GM12878 (cell line): Measurements from ENCODE around the gene LOXL4. TPM values are rescaled to one million over a fixed set of nuclear protein-coding genes. Genes with fewer than 3 reads are reported as not detected.

Experiments
- ATAC-seq: fragments of 200-7000 bp; cut with Tn5 transposase; 3 replicates; pipeline ENCODE4 v1.9.1; 2020; ENCODE audit warnings: mild to moderate bottlenecking, moderate library complexity
- Bru-seq: library from RNA; stranded (reverse); fragments of 400-500 nt; gene quantifications from one replicate; lab custom pipeline; 2021; lab: Mats Ljungman, UMichigan
- BruChase-seq, 2 experiments: library from RNA; stranded (reverse); fragments of 400-500 nt; gene quantifications; one replicate each; lab custom pipeline; 2021; lab: Mats Ljungman, UMichigan
- BruUV-seq: library from RNA; stranded (reverse); fragments of 400-500 nt; replicated peaks from 2 replicates; lab custom pipeline; 2021; lab: Mats Ljungman, UMichigan
- CTCF ChIA-PET: fragments of 300-600 bp; sonication (Branson Sonifier 250); formaldehyde crosslinking; extraction: SDS; loops from one replicate; lab custom pipeline; 2021; ENCODE audit warnings: inconsistent platforms; lab: Yijun Ruan, JAX
- POLR2A ChIA-PET: fragments of 350-600 bp; formaldehyde crosslinking; extraction: SDS; loops from one replicate; lab custom pipeline; 2021; ENCODE audit warnings: inconsistent platforms; lab: Charles Lee
- RAD21 ChIA-PET: fragments of 300-600 bp; sonication (Branson Sonifier 250); formaldehyde crosslinking; loops from one replicate; lab custom pipeline; 2023; ENCODE audit warnings: antibody characterized with exemption; ENCODE audit not compliant: unreplicated experiment; lab: Charles Lee
- SMC1A ChIA-PET: fragments of 300-600 bp; sonication (Branson Sonifier 250); formaldehyde crosslinking; loops from one replicate; lab custom pipeline; 2023; ENCODE audit not compliant: unreplicated experiment, uncharacterized antibody; lab: Charles Lee
- DNase-seq: peaks from one replicate; pipeline ENCODE4 v3.0.0-alpha.2; 2011; ENCODE audit warnings: low read depth, low spot score
- FAIRE-seq: peaks from 3 replicates; lab custom pipeline; 2011; peaks lifted over from hg19 to GRCh38; lab: Jason Lieb, UNC
- H2AFZ ChIP-seq: 2 replicates; pipeline ENCODE4 v1.6.0; 2011; ENCODE audit warnings: low read depth, low read length, control low read depth; ENCODE audit not compliant: control insufficient read depth
- H3K27ac ChIP-seq: 2 replicates; pipeline ENCODE4 v1.5.1; 2011; ENCODE audit warnings: control low read depth; ENCODE audit not compliant: control insufficient read depth, insufficient read depth
- H3K27me3 ChIP-seq, 2 experiments: replicated peaks in 1 of 2; 2 replicates each; pipeline versions ENCODE4 v1.6.0 to v1.6.1; 2011; ENCODE audit warnings: low read length in 1 of 2; ENCODE audit not compliant: control insufficient read depth in 2 of 2, insufficient read depth in 2 of 2
- H3K36me3 ChIP-seq, 2 experiments: 2 replicates each; pipeline ENCODE4 v1.5.1; 2011; ENCODE audit warnings: low read length in 1 of 2; ENCODE audit not compliant: control insufficient read depth in 2 of 2, insufficient read depth in 2 of 2
- H3K4me1 ChIP-seq: 2 replicates; pipeline ENCODE4 v1.6.1; 2011; ENCODE audit warnings: mild to moderate bottlenecking, low read length, moderate library complexity, mixed read lengths; ENCODE audit not compliant: control insufficient read depth, insufficient read depth
- H3K4me2 ChIP-seq: 2 replicates; pipeline ENCODE4 v1.6.0; 2011; ENCODE audit warnings: control low read depth; ENCODE audit not compliant: control insufficient read depth, insufficient read depth
- H3K4me3 ChIP-seq: fragments of 200-600 bp; sonication (generic); 2 replicates; pipeline ENCODE4 v1.5.1; 2016
- H3K79me2 ChIP-seq: 2 replicates; pipeline ENCODE4 v1.6.0; 2011; ENCODE audit warnings: low read length; ENCODE audit not compliant: control insufficient read depth, insufficient read depth
- H3K9ac ChIP-seq: 2 replicates; pipeline ENCODE4 v1.8.0; 2011; ENCODE audit warnings: low read length, control low read depth, mixed read lengths; ENCODE audit not compliant: control insufficient read depth, insufficient read depth
- H3K9me3 ChIP-seq: replicated peaks from 3 replicates; pipeline ENCODE4 v1.5.1; 2011; ENCODE audit warnings: mild to moderate bottlenecking, low read length; ENCODE audit not compliant: control insufficient read depth, insufficient read depth
- H4K20me1 ChIP-seq: 2 replicates; pipeline ENCODE4 v1.6.0; 2011; ENCODE audit not compliant: control insufficient read depth, insufficient read depth
- BHLHE40 ChIP-seq, 2 experiments: fragments of 450-650 bp in 1 of 2; IDR thresholded peaks; 2 replicates each; pipeline ENCODE4 v1.6.1; 2011 to 2017; ENCODE audit warnings: low read depth in 2 of 2, borderline replicate concordance in 1 of 2, improper control_type of control experiment in 1 of 2, low read length in 1 of 2, mild to moderate bottlenecking in 1 of 2
- BRCA1 ChIP-seq: IDR thresholded peaks from 2 replicates; pipeline ENCODE4 v1.6.1; 2011; ENCODE audit warnings: low read depth, low read length, improper control_type of control experiment
- CBFB ChIP-seq: IDR thresholded peaks from 2 replicates; pipeline ENCODE4 v1.6.1; 2016; ENCODE audit warnings: antibody characterized with exemption, low read depth
- WGBS: methylation state at CpG from one replicate; pipeline ENCODE4 v1.1.6; 2016; ENCODE audit warnings: low lambda C conversion rate; ENCODE audit not compliant: insufficient replicate concordance, insufficient coverage; ENCODE audit errors: missing lambda C conversion rate; 5-methylcytosine and 5-hydroxymethylcytosine counted together
- in situ Hi-C: fragments of 300-500 bp; cut with MboI; formaldehyde crosslinking; loops from 9 replicates; pipeline ENCODE4 v1.14.3; 2018; ENCODE audit warnings: mixed read lengths
- intact Hi-C: fragments of 100-400 bp; cut with micrococcal nuclease; formaldehyde crosslinking; loops from one replicate; pipeline ENCODE4 v1.14.2; 2022; ENCODE audit not compliant: unreplicated experiment
- long read RNA-seq, 2 experiments: library from polyadenylated mRNA; unstranded; transcript quantifications; one replicate each; pipeline ENCODE4 v2.0.0, GENCODE V29; 2019 to 2020
- polyA minus RNA-seq, 3 experiments: library from RNA; depleted of rRNA, polyadenylated mRNA; stranded (reverse); fragments of >200 nt; gene quantifications; 2 replicates each; pipeline ENCODE4 v1.2.3, GENCODE V29; 2011
- polyA plus RNA-seq, 11 experiments: library from polyadenylated mRNA; depleted of rRNA in 4 of 11; unstranded in 6 of 11; stranded (reverse) in 5 of 11; fragments of >200 nt; fragmentation: Nextera tagmentation in 4 of 11; fragmentation: Illumina TruSeq in 1 of 11; extraction: Ambion mirVana in 4 of 11; extraction: Trizol in 1 of 11; gene quantifications; 1 replicate in 1 of 11; 2 replicates in 10 of 11; pipeline versions ENCODE4 v1.2.1 to v1.2.3, GENCODE V29; 2011 to 2016; ENCODE audit warnings: inconsistent platforms in 2 of 11, missing spikeins in 2 of 11, low read depth in 1 of 11
- total RNA-seq, 4 experiments: library from RNA; depleted of rRNA in 3 of 4; stranded (reverse); fragments of >200 nt in 3 of 4; fragmentation: Illumina TruSeq in 1 of 4; extraction: Trizol in 1 of 4; gene quantifications; 2 replicates each; pipeline versions ENCODE4 v1.2.1 to v1.2.3, GENCODE V29; 2013 to 2021

The LOXL4 gene
- not detected in 2 replicates for total RNA-seq (2013; cell fraction: nucleolus; rRNA removed)
- 0.05 TPM in 1 of 2 replicates, not detected in the other for total RNA-seq (2014; rRNA removed)
- 0.04 and 0.05 TPM in 2 replicates for total RNA-seq (2014; rRNA removed; fragmentation: Illumina TruSeq; extraction: Trizol)
- not detected in 2 replicates for total RNA-seq (2021)
- polyA plus RNA-seq (2011; ENCODE audit: low read depth) = 0.08 TPM
- not detected in 2 replicates for polyA plus RNA-seq (2011; rRNA removed)
- polyA plus RNA-seq (2011; cell fraction: cytosol; rRNA removed) = not detected in 2 replicates
- 0.03 TPM in 1 of 2 replicates, not detected in the other for polyA plus RNA-seq (2011; cell fraction: nucleus; rRNA removed)
- 0.09 and 0.20 TPM in 2 replicates for polyA plus RNA-seq (2012)
- 0.08 and 0.10 TPM in 2 replicates for polyA plus RNA-seq (2014; fragmentation: Illumina TruSeq; extraction: Trizol)
- under 1 TPM; 0.02 to 0.08 TPM for polyA plus RNA-seq (2014; fragmentation: Nextera tagmentation; extraction: Ambion mirVana)
- polyA plus RNA-seq (2014; rRNA removed) = 0.03 and 0.05 TPM in 2 replicates
- polyA plus RNA-seq (2016; fragmentation: Nextera tagmentation; extraction: Ambion mirVana) = under 1 TPM; 0.09 to 0.12 TPM
- not detected in 2 replicates for polyA minus RNA-seq (2011; rRNA and poly(A)+ RNA removed)
- not detected in 2 replicates for polyA minus RNA-seq (2011; cell fraction: cytosol; rRNA and poly(A)+ RNA removed)
- not detected in 2 replicates for polyA minus RNA-seq (2011; cell fraction: nucleus; rRNA and poly(A)+ RNA removed)
- Bru-seq, nascent RNA = percentile 10 among the genes with signal in this experiment
- percentile 5 among the genes with signal in this experiment for BruChase-seq, experiment 1, labeled RNA remaining after a 6-hour chase
- percentile 8 among the genes with signal in this experiment for BruChase-seq, experiment 2, labeled RNA remaining after a 2-hour chase
- long read RNA-seq, experiment 1 = 0 reads
- long read RNA-seq, experiment 2 = 0 reads

GRCh38 chr10:98267894-98268693 lies at the start of gene LOXL4:
Gene LOXL4, minus strand, starts transcription at chr10:98268194. Its CDS starts 5,175 bp downstream, at chr10:98263019.
- Histone ChIP-seq H3K27me3 (peaks cover 7 to 13% of the 10 kb centered on the region in 2 experiments), H3K9me3 (no peaks in the 10 kb centered on the region), H3K79me2 (no peaks in the 10 kb centered on the region), H4K20me1 (peaks cover 3% of the 10 kb centered on the region; the same call in 1 of the 2 replicates), H3K27ac (no peak within 1 kb of the TSS), H3K4me2 (0 out of 2 replicates have a peak within 1 kb of the TSS, but pooled peaks have one; percentile 9), H3K4me1 (no peaks in the 10 kb centered on the region), H2AFZ (no peak within 1 kb of the TSS), H3K9ac (no peak within 1 kb of the TSS), H3K4me3 (no peak within 1 kb of the TSS), H3K36me3 (no peaks in the 10 kb centered on the region)
- ChIA-PET RAD21 (no interaction called here), CTCF (no interaction called here), POLR2A (no interaction called here), SMC1A (no interaction called here)
- FAIRE-seq = no peak
- in situ Hi-C loops (no loop called here), intact Hi-C loops (no loop called here)
- TF ChIP-seq CBFB (no peak), BHLHE40 (IDR thresholded peaks at IDR 0.05; ENCODE audit: borderline replicate concordance in 1 of 2, low read depth in 2 of 2, low read length in 1 of 2) (0 out of 4 replicates have a peak, but pooled peaks of 1 of the 2 experiments have one; percentile 8), BRCA1 (no peak)
- 5% methylated on average over 33 of the region's 75 CpGs for WGBS
- BruUV-seq = no TSS peak
- ATAC-seq = peak; percentile 50
- DNase-seq = no peak
